ENCODE data around the gene ACOT11. TPM values are rescaled to one million over a fixed set of nuclear protein-coding genes. Genes with fewer than 3 reads are reported as not detected.

The ACOT11 gene
- polyA plus RNA-seq, 1 donor from 2014 or later: not detected

- H2AFZ ChIP-seq (ENCODE audit: low read depth, low read length): no peak overlapping the region
- H4K20me1 ChIP-seq (ENCODE audit: insufficient read depth): no peaks in the 10 kb centered on the region
- no peak overlapping the region for H3K4me2 ChIP-seq (ENCODE audit: low read length)
- H3K4me3 ChIP-seq (ENCODE audit: low read length): no peak overlapping the region
- no peaks in the 10 kb centered on the region for H3K27me3 ChIP-seq (ENCODE audit: insufficient read depth, low read depth, low read length)
- no peaks in the 10 kb centered on the region for H3F3A ChIP-seq (ENCODE audit: insufficient read depth, low read length, poor library complexity, severe bottlenecking)
- H3K9ac ChIP-seq (ENCODE audit: low read length): no peak overlapping the region
- H3K9me3 ChIP-seq (ENCODE audit: low read length): no peaks in the 10 kb centered on the region
- no peaks in the 10 kb centered on the region for H3K9me2 ChIP-seq (ENCODE audit: insufficient read depth, low read length)
- no peaks in the 10 kb centered on the region for H3K79me2 ChIP-seq (replicated peaks; ENCODE audit: insufficient read depth, low read length)
- TF ChIP-seq RAD21 (conservative IDR thresholded peaks at IDR 0.05) (no peak), POLR2AphosphoS5 (IDR thresholded peaks at IDR 0.05) (no peak), EZH2 (IDR thresholded peaks at IDR 0.05; ENCODE audit: borderline replicate concordance, insufficient read depth, low read length, poor library complexity, severe bottlenecking) (no peak), CTCF (IDR thresholded peaks at IDR 0.05; ENCODE audit: poor library complexity, severe bottlenecking) (no peak)
- TF ChIP-seq, protein P1, sequence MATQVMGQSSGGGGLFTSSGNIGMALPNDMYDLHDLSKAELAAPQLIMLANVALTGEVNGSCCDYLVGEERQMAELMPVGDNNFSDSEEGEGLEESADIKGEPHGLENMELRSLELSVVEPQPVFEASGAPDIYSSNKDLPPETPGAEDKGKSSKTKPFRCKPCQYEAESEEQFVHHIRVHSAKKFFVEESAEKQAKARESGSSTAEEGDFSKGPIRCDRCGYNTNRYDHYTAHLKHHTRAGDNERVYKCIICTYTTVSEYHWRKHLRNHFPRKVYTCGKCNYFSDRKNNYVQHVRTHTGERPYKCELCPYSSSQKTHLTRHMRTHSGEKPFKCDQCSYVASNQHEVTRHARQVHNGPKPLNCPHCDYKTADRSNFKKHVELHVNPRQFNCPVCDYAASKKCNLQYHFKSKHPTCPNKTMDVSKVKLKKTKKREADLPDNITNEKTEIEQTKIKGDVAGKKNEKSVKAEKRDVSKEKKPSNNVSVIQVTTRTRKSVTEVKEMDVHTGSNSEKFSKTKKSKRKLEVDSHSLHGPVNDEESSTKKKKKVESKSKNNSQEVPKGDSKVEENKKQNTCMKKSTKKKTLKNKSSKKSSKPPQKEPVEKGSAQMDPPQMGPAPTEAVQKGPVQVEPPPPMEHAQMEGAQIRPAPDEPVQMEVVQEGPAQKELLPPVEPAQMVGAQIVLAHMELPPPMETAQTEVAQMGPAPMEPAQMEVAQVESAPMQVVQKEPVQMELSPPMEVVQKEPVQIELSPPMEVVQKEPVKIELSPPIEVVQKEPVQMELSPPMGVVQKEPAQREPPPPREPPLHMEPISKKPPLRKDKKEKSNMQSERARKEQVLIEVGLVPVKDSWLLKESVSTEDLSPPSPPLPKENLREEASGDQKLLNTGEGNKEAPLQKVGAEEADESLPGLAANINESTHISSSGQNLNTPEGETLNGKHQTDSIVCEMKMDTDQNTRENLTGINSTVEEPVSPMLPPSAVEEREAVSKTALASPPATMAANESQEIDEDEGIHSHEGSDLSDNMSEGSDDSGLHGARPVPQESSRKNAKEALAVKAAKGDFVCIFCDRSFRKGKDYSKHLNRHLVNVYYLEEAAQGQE (IDR thresholded peaks at IDR 0.05; ENCODE audit: borderline replicate concordance): no peak
- no peaks in the 10 kb centered on the region for H3K36me3 ChIP-seq (ENCODE audit: insufficient read depth, low read length)
- no peak overlapping the region for H3K27ac ChIP-seq (ENCODE audit: low read length)
These were observed 62.0 kb downstream of the ACOT11 start for GRCh38 chr1:54610048-54610447.

- no peak overlapping the region for H3K9ac ChIP-seq (ENCODE audit: low read length)
- H2AFZ ChIP-seq (ENCODE audit: low read depth, low read length): no peak overlapping the region
- no peaks in the 10 kb centered on the region for H3F3A ChIP-seq (ENCODE audit: insufficient read depth, low read length, poor library complexity, severe bottlenecking)
- H3K36me3 ChIP-seq (ENCODE audit: insufficient read depth, low read length): no peaks in the 10 kb centered on the region
- H3K27ac ChIP-seq (ENCODE audit: low read length): no peak overlapping the region
- no peaks in the 10 kb centered on the region for H3K9me2 ChIP-seq (ENCODE audit: insufficient read depth, low read length)
- H4K20me1 ChIP-seq (ENCODE audit: insufficient read depth): no peaks in the 10 kb centered on the region
- no peaks in the 10 kb centered on the region for H3K9me3 ChIP-seq (ENCODE audit: low read length)
- H3K4me2 ChIP-seq (ENCODE audit: low read length): no peak overlapping the region
- no peak overlapping the region for H3K4me3 ChIP-seq (ENCODE audit: low read length)
- H3K27me3 ChIP-seq (ENCODE audit: insufficient read depth, low read depth, low read length): no peaks in the 10 kb centered on the region
- H3K79me2 ChIP-seq (replicated peaks; ENCODE audit: insufficient read depth, low read length): no peaks in the 10 kb centered on the region
- TF ChIP-seq CTCF (IDR thresholded peaks at IDR 0.05; ENCODE audit: poor library complexity, severe bottlenecking) (no peak), EP300 (conservative IDR thresholded peaks at IDR 0.05; ENCODE audit: poor library complexity, severe bottlenecking) (no peak), RAD21 (conservative IDR thresholded peaks at IDR 0.05) (no peak), SMC3 (conservative IDR thresholded peaks at IDR 0.05; ENCODE audit: poor library complexity) (no peak), EZH2 (IDR thresholded peaks at IDR 0.05; ENCODE audit: borderline replicate concordance, insufficient read depth, low read length, poor library complexity, severe bottlenecking) (no peak), TAF1 (IDR thresholded peaks at IDR 0.05; ENCODE audit: low read depth) (no peak), MXI1 (conservative IDR thresholded peaks at IDR 0.05; ENCODE audit: poor library complexity, severe bottlenecking) (no peak), POLR2AphosphoS5 (IDR thresholded peaks at IDR 0.05) (no peak)
- TF ChIP-seq, protein P1 (IDR thresholded peaks at IDR 0.05; ENCODE audit: borderline replicate concordance): no peak
These were observed 62.9 kb downstream of the ACOT11 start for GRCh38 chr1:54610601-54611580.

All from neural cell (in vitro differentiated cells).